Esophagus muscularis mucosa (tissue), 4 donors: ENCODE data around the gene LINGO4. TPM values are rescaled to one million over a fixed set of nuclear protein-coding genes. Genes with fewer than 3 reads are reported as not detected.

Experiments
- DNase-seq: peaks from one replicate; pipeline ENCODE4 v3.0.0-alpha.2; 2017; ENCODE audit errors: extremely low spot score
- H3K27ac ChIP-seq, 4 donors: fragments of 200-600 bp; sonication (generic); replicated peaks in 1 of 4; 1 replicate in 3 of 4; 2 replicates in 1 of 4; pipeline ENCODE4 v1.5.1; 2016 to 2019; ENCODE audit warnings: mild to moderate bottlenecking in 1 of 4
- H3K27me3 ChIP-seq, 4 donors: fragments of 200-600 bp; sonication (generic); one replicate each; pipeline versions ENCODE4 v1.5.1 to v1.6.0; 2016 to 2019
- H3K36me3 ChIP-seq, 4 donors: fragments of 200-600 bp; sonication (generic); one replicate each; pipeline ENCODE4 v1.5.1; 2016 to 2019
- H3K4me1 ChIP-seq, 4 donors: fragments of 200-600 bp; sonication (generic); one replicate each; pipeline ENCODE4 v1.5.1; 2016 to 2019
- H3K4me3 ChIP-seq, 4 donors: fragments of 200-600 bp; sonication (generic); 1 replicate in 2 of 4; 2 replicates in 2 of 4; pipeline ENCODE4 v1.5.1; 2016 to 2019; ENCODE audit warnings: mild to moderate bottlenecking in 4 of 4, moderate library complexity in 1 of 4
- H3K9me3 ChIP-seq, 4 donors: fragments of 200-600 bp; sonication (generic); 1 replicate in 3 of 4; 2 replicates in 1 of 4; pipeline ENCODE4 v1.5.1; 2016 to 2019
- CTCF ChIP-seq, 3 experiments: fragments of 200-600 bp in 2 of 3; fragments of 450-650 bp in 1 of 3; sonication (generic) in 2 of 3; IDR thresholded peaks; one replicate each; pipeline ENCODE4 v1.5.1; 2017 to 2019; ENCODE audit warnings: antibody characterized with exemption in 3 of 3, mild to moderate bottlenecking in 2 of 3, moderate library complexity in 1 of 3
- EP300 ChIP-seq: sonication (generic); formaldehyde crosslinking; IDR thresholded peaks from one replicate; pipeline ENCODE4 v1.6.1; 2017; ENCODE audit warnings: antibody characterized with exemption
- POLR2A ChIP-seq: fragments of 450-650 bp; IDR thresholded peaks from one replicate; pipeline ENCODE4 v1.6.1; 2017; ENCODE audit warnings: antibody characterized with exemption, moderate library complexity, mild to moderate bottlenecking, low read depth
- POLR2AphosphoS5 ChIP-seq, 2 donors: sonication (generic); formaldehyde crosslinking; IDR thresholded peaks; one replicate each; pipeline ENCODE4 v1.6.1; 2017; ENCODE audit warnings: antibody characterized with exemption in 2 of 2
- WGBS: methylation state at CpG from one replicate; pipeline ENCODE4 v1.1.5; 2018; 5-methylcytosine and 5-hydroxymethylcytosine counted together
- intact Hi-C: fragments of 100-400 bp; cut with DNase I; formaldehyde crosslinking; loops from one replicate; pipeline ENCODE4 v1.15.1; 2023
- total RNA-seq, 4 donors: library from RNA; depleted of rRNA; stranded (reverse); fragments of >200 nt; gene quantifications; one replicate each; pipeline versions ENCODE4 v1.1.0 to v1.2.1, GENCODE V29; 2016

LINGO4 gene
- total RNA-seq, 4 donors from 2014 or later, result not detected

- H3K4me1 ChIP-seq, result peaks cover under 1 to 3% (median 2%) of the 10 kb centered on the region in 4 donors
- intact Hi-C loops, result no loop called here
- DNase-seq, result no peak
- H3K27me3 ChIP-seq, result peaks cover 0 to 18% (median 0%) of the 10 kb centered on the region in 4 donors
- no peak overlapping the region for H3K4me3 ChIP-seq
- 77% methylated on average over 8 of the region's 8 CpGs for WGBS
- H3K27ac ChIP-seq, result no peak overlapping the region
- H3K9me3 ChIP-seq, result no peaks in the 10 kb centered on the region
- TF ChIP-seq CTCF (IDR thresholded peaks at IDR 0.05) (no peak), EP300 (no peak), POLR2A (no peak), POLR2AphosphoS5 (IDR thresholded peaks at IDR 0.05) (no peak)
- H3K36me3 ChIP-seq, result no peaks in the 10 kb centered on the region
These were observed 18.0 kb upstream of the LINGO4 start for GRCh38 chr1:151823175-151823574.

- no peak for DNase-seq
- TF ChIP-seq CTCF (IDR thresholded peaks at IDR 0.05), result no peak
- no peak for TF ChIP-seq EP300
- TF ChIP-seq POLR2A, result no peak
- no peak for TF ChIP-seq POLR2AphosphoS5 (IDR thresholded peaks at IDR 0.05)
- Histone ChIP-seq H3K27ac (no peak overlapping the region), H3K36me3 (no peaks in the 10 kb centered on the region), H3K4me1 (peaks cover 0 to 3% (median 0%) of the 10 kb centered on the region in 4 donors), H3K9me3 (no peaks in the 10 kb centered on the region), H3K4me3 (no peak overlapping the region), H3K27me3 (peaks cover 0 to 24% (median 0%) of the 10 kb centered on the region in 4 donors)
- WGBS, result 45% methylated on average over 7 of the region's 7 CpGs
- intact Hi-C loops, result no loop called here
These were observed 17.2 kb upstream of the LINGO4 start for GRCh38 chr1:151822404-151822803.

- no peak for DNase-seq
- Histone ChIP-seq H3K4me1 (peaks cover 0 to 3% (median 0%) of the 10 kb centered on the region in 4 donors), H3K27ac (no peak overlapping the region), H3K27me3 (peaks cover 0 to 21% (median 0%) of the 10 kb centered on the region in 4 donors), H3K4me3 (no peak overlapping the region), H3K9me3 (no peaks in the 10 kb centered on the region), H3K36me3 (peaks cover 0 to 13% (median 0%) of the 10 kb centered on the region in 4 donors)
- 57% methylated on average over 2 of the region's 2 CpGs for WGBS
- TF ChIP-seq EP300 (no peak), POLR2A (no peak), CTCF (IDR thresholded peaks at IDR 0.05) (no peak), POLR2AphosphoS5 (IDR thresholded peaks at IDR 0.05) (no peak)
- intact Hi-C loops, result no loop called here
These were observed 15.7 kb upstream of the LINGO4 start for GRCh38 chr1:151820940-151821339.

- no peak overlapping the region for H3K4me3 ChIP-seq
- no peak for TF ChIP-seq POLR2A
- TF ChIP-seq CTCF (IDR thresholded peaks at IDR 0.05), result no peak
- TF ChIP-seq POLR2AphosphoS5 (IDR thresholded peaks at IDR 0.05), result no peak
- no peak for TF ChIP-seq EP300
- no peak for DNase-seq
- no peaks in the 10 kb centered on the region for H3K9me3 ChIP-seq
- 74% methylated on average over 7 of the region's 7 CpGs for WGBS
- H3K4me1 ChIP-seq, result peaks cover 0 to 3% (median 0%) of the 10 kb centered on the region in 4 donors
- H3K36me3 ChIP-seq, result peaks cover 0 to 15% (median 0%) of the 10 kb centered on the region in 4 donors
- H3K27ac ChIP-seq, result no peak overlapping the region
- H3K27me3 ChIP-seq, result peaks cover 0 to 18% (median 0%) of the 10 kb centered on the region in 4 donors
- intact Hi-C loops, result no loop called here
These were observed 14.9 kb upstream of the LINGO4 start for GRCh38 chr1:151819976-151820623.
